Measurements from ENCODE around the gene NANOS1.

The NANOS1 gene

GRCh38 chr10:118985576-118985975, 43.9 kb upstream of the NANOS1 start:
- Histone ChIP-seq H4K20me1 (ENCODE audit: insufficient read depth, low read length) (no peaks in the 10 kb centered on the region), H2AFZ (ENCODE audit: low read depth, low read length) (no peak overlapping the region), H3K27ac (ENCODE audit: low read length) (no peak overlapping the region), H3K4me2 (ENCODE audit: insufficient read depth, low read length) (no peak overlapping the region), H3K4me3 (ENCODE audit: low read depth in 1 of 2, low read length in 2 of 2) (no peak overlapping the region), H3K9me3 (ENCODE audit: insufficient read depth, low read length, severe bottlenecking) (peaks cover 10% of the 10 kb centered on the region), H3K79me2 (ENCODE audit: insufficient read depth, low read length) (no peaks in the 10 kb centered on the region), H3K27me3 (ENCODE audit: insufficient read depth, low read length, poor library complexity) (no peaks in the 10 kb centered on the region), H3K4me1 (ENCODE audit: insufficient read depth, low read length) (no peaks in the 10 kb centered on the region), H3K9ac (ENCODE audit: low read depth, low read length) (no peak overlapping the region), H3K36me3 (ENCODE audit: insufficient read depth, low read length) (no peaks in the 10 kb centered on the region)
- ATAC-seq (ENCODE audit: insufficient read depth, low read depth) (no peak), DNase-seq (no peak)
- TF ChIP-seq EZH2 (IDR thresholded peaks at IDR 0.05; ENCODE audit: borderline replicate concordance, low read depth, low read length, severe bottlenecking) (no peak), CTCF (IDR thresholded peaks at IDR 0.05; ENCODE audit: borderline replicate concordance, extremely low read depth, low read length, poor library complexity, severe bottlenecking) (no peak)

- H3K36me3 ChIP-seq (ENCODE audit: insufficient read depth, low read length), result no peaks in the 10 kb centered on the region
- H3K27me3 ChIP-seq (ENCODE audit: insufficient read depth, low read length, poor library complexity), result peaks cover 3% of the 10 kb centered on the region
- no peak for DNase-seq
- no peak overlapping the region for H3K27ac ChIP-seq (ENCODE audit: low read length)
- peaks cover 10% of the 10 kb centered on the region for H3K9me3 ChIP-seq (ENCODE audit: insufficient read depth, low read length, severe bottlenecking)
- H4K20me1 ChIP-seq (ENCODE audit: insufficient read depth, low read length), result no peaks in the 10 kb centered on the region
- TF ChIP-seq EZH2 (IDR thresholded peaks at IDR 0.05; ENCODE audit: borderline replicate concordance, low read depth, low read length, severe bottlenecking) (no peak), CTCF (IDR thresholded peaks at IDR 0.05; ENCODE audit: borderline replicate concordance, extremely low read depth, low read length, poor library complexity, severe bottlenecking) (no peak)
- H3K4me2 ChIP-seq (ENCODE audit: insufficient read depth, low read length), result no peak overlapping the region
- H3K4me1 ChIP-seq (ENCODE audit: insufficient read depth, low read length), result no peaks in the 10 kb centered on the region
- no peak overlapping the region for H2AFZ ChIP-seq (ENCODE audit: low read depth, low read length)
- no peaks in the 10 kb centered on the region for H3K79me2 ChIP-seq (ENCODE audit: insufficient read depth, low read length)
- no peak overlapping the region for H3K9ac ChIP-seq (ENCODE audit: low read depth, low read length)
- ATAC-seq (ENCODE audit: insufficient read depth, low read depth), result no peak
- no peak overlapping the region for H3K4me3 ChIP-seq (ENCODE audit: low read depth in 1 of 2, low read length in 2 of 2)
These were observed 42.4 kb upstream of the NANOS1 start for GRCh38 chr10:118986815-118987790.

GRCh38 chr10:118990326-118990725, 39.2 kb upstream of the NANOS1 start:
- no peaks in the 10 kb centered on the region for H3K36me3 ChIP-seq (ENCODE audit: insufficient read depth, low read length)
- H3K79me2 ChIP-seq (ENCODE audit: insufficient read depth, low read length), result no peaks in the 10 kb centered on the region
- no peak for ATAC-seq (ENCODE audit: insufficient read depth, low read depth)
- H3K27me3 ChIP-seq (ENCODE audit: insufficient read depth, low read length, poor library complexity), result peaks cover 3% of the 10 kb centered on the region
- no peaks in the 10 kb centered on the region for H4K20me1 ChIP-seq (ENCODE audit: insufficient read depth, low read length)
- no peak overlapping the region for H3K4me2 ChIP-seq (ENCODE audit: insufficient read depth, low read length)
- H3K9ac ChIP-seq (ENCODE audit: low read depth, low read length), result no peak overlapping the region
- H3K27ac ChIP-seq (ENCODE audit: low read length), result no peak overlapping the region
- H3K4me1 ChIP-seq (ENCODE audit: insufficient read depth, low read length), result no peaks in the 10 kb centered on the region
- no peak overlapping the region for H2AFZ ChIP-seq (ENCODE audit: low read depth, low read length)
- DNase-seq, result no peak
- peaks cover 8% of the 10 kb centered on the region for H3K9me3 ChIP-seq (ENCODE audit: insufficient read depth, low read length, severe bottlenecking)
- TF ChIP-seq EZH2 (IDR thresholded peaks at IDR 0.05; ENCODE audit: borderline replicate concordance, low read depth, low read length, severe bottlenecking) (no peak), CTCF (IDR thresholded peaks at IDR 0.05; ENCODE audit: borderline replicate concordance, extremely low read depth, low read length, poor library complexity, severe bottlenecking) (no peak)
- no peak overlapping the region for H3K4me3 ChIP-seq (ENCODE audit: low read depth in 1 of 2, low read length in 2 of 2)

All from DND-41 (cell line).